Gastrocnemius medialis (tissue), 4 donors: ENCODE data around the gene VSTM2L.

Experiments
- POLR2A ChIP-seq, 2 donors: fragments of 450-650 bp; IDR thresholded peaks; one replicate each; pipeline ENCODE4 v1.6.1; 2017; ENCODE audit warnings: antibody characterized with exemption in 2 of 2, mild to moderate bottlenecking in 2 of 2, moderate library complexity in 2 of 2
- TF ChIP-seq, protein P1 (sequence below), 5 experiments: fragments of 450-650 bp in 3 of 5; fragments of 200-600 bp in 2 of 5; sonication (generic) in 2 of 5; IDR thresholded peaks in 4 of 5; conservative IDR thresholded peaks in 1 of 5; 1 replicate in 4 of 5; 2 replicates in 1 of 5; pipeline ENCODE4 v1.5.1; 2016 to 2019; ENCODE audit warnings: antibody characterized with exemption in 5 of 5, mild to moderate bottlenecking in 3 of 5, moderate library complexity in 3 of 5

DNA sequence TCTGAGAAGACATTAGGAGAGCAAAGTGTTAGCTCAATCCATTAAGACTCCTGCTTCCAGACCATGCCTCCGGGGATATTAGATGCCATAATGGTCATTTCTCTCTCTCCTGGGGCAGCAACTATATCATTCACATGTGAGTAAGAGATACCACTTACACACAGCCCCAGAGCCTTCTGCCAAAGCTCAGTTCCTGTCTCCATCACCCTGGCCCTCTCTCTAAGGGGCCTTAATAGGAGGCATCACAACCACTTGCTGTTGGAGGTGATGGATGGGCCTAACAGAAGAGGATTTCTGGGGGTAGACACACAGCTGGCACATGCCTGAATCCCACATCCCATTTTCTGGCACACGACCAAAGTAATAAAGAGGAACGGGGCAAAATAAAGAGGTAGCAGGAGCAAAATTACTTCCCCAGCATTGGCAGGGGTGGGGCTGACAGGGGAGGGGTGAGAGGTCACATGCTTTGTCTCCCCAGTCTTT, 34.0 kb upstream of the VSTM2L start:
- no peak for TF ChIP-seq POLR2A (IDR thresholded peaks at IDR 0.05)
- TF ChIP-seq, protein P1, sequence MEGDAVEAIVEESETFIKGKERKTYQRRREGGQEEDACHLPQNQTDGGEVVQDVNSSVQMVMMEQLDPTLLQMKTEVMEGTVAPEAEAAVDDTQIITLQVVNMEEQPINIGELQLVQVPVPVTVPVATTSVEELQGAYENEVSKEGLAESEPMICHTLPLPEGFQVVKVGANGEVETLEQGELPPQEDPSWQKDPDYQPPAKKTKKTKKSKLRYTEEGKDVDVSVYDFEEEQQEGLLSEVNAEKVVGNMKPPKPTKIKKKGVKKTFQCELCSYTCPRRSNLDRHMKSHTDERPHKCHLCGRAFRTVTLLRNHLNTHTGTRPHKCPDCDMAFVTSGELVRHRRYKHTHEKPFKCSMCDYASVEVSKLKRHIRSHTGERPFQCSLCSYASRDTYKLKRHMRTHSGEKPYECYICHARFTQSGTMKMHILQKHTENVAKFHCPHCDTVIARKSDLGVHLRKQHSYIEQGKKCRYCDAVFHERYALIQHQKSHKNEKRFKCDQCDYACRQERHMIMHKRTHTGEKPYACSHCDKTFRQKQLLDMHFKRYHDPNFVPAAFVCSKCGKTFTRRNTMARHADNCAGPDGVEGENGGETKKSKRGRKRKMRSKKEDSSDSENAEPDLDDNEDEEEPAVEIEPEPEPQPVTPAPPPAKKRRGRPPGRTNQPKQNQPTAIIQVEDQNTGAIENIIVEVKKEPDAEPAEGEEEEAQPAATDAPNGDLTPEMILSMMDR (IDR thresholded peaks at IDR 0.05 in 4 of 5, conservative IDR thresholded peaks at IDR 0.05 in 1 of 5): no peak
